ENCODE data around the gene GET4. TPM values are rescaled to one million over a fixed set of nuclear protein-coding genes. Genes with fewer than 3 reads are reported as not detected.

GET4 gene
- total RNA-seq, 1 experiment from 2014 or later, result 130 TPM

DNA sequence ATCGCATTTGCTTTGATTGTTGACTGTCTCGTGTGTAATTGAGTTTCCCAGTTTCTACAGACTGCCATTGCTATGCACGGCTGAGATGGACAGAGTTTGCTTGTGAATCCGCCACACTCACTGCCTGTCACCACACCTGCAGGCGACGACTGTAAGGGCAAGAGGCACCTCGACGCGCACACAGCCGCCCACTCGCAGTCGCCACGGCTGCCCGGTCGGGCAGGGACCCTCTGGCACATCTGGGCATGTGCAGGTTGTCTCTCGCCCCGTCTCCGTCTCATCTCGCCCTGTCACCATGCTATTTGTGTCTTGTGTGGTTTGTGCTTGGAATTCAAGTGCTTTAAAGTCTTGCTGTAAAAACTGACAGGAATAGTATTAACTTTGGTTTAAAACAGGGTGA is 26.6 kb upstream of the GET4 start:
- Histone ChIP-seq H3K4me1 (no peaks in the 10 kb centered on the region), H3K9me3 (no peaks in the 10 kb centered on the region), H3K4me3 (ENCODE audit: low read depth, low read length) (no peak overlapping the region), H3K27me3 (replicated peaks; ENCODE audit: control insufficient read depth, insufficient read depth, low read length) (no peaks in the 10 kb centered on the region), H3K36me3 (ENCODE audit: control insufficient read depth, insufficient read depth, low read length) (peaks cover 5% of the 10 kb centered on the region)
- no peak overlapping the region for H3K27ac Mint-ChIP-seq (ENCODE audit: unreplicated experiment)
- peaks cover 66% of the 10 kb centered on the region for H3K36me3 Mint-ChIP-seq (ENCODE audit: insufficient read depth, unreplicated experiment)
- H3K4me1 Mint-ChIP-seq (ENCODE audit: low read depth, unreplicated experiment), result no peaks in the 10 kb centered on the region
- ChIA-PET POLR2A (no interaction called here), CTCF (no interaction called here)
- BruUV-seq (replicated peaks), result no TSS peak
- no peaks in the 10 kb centered on the region for H3K27me3 Mint-ChIP-seq (ENCODE audit: insufficient read depth, unreplicated experiment)
- no peak overlapping the region for H3K4me3 Mint-ChIP-seq (ENCODE audit: unreplicated experiment)
- DNase-seq, result no peak
- TF ChIP-seq, protein P1, sequence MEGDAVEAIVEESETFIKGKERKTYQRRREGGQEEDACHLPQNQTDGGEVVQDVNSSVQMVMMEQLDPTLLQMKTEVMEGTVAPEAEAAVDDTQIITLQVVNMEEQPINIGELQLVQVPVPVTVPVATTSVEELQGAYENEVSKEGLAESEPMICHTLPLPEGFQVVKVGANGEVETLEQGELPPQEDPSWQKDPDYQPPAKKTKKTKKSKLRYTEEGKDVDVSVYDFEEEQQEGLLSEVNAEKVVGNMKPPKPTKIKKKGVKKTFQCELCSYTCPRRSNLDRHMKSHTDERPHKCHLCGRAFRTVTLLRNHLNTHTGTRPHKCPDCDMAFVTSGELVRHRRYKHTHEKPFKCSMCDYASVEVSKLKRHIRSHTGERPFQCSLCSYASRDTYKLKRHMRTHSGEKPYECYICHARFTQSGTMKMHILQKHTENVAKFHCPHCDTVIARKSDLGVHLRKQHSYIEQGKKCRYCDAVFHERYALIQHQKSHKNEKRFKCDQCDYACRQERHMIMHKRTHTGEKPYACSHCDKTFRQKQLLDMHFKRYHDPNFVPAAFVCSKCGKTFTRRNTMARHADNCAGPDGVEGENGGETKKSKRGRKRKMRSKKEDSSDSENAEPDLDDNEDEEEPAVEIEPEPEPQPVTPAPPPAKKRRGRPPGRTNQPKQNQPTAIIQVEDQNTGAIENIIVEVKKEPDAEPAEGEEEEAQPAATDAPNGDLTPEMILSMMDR (IDR thresholded peaks at IDR 0.05; ENCODE audit: insufficient read depth in 1 of 2, low read depth in 1 of 2, low read length in 1 of 2, severe bottlenecking in 1 of 2, unreplicated experiment in 1 of 2), result no peak
- intact Hi-C loops (cut with micrococcal nuclease; ENCODE audit: unreplicated experiment), result no loop called here
- no peaks in the 10 kb centered on the region for H3K9me3 Mint-ChIP-seq (ENCODE audit: unreplicated experiment)

- intact Hi-C loops (cut with micrococcal nuclease; ENCODE audit: unreplicated experiment), result no loop called here
- Histone ChIP-seq H3K4me1 (no peaks in the 10 kb centered on the region), H3K27me3 (replicated peaks; ENCODE audit: control insufficient read depth, insufficient read depth, low read length) (no peaks in the 10 kb centered on the region), H3K4me3 (ENCODE audit: low read depth, low read length) (no peak overlapping the region), H3K9me3 (no peaks in the 10 kb centered on the region), H3K36me3 (ENCODE audit: control insufficient read depth, insufficient read depth, low read length) (peaks cover 5% of the 10 kb centered on the region)
- Mint-ChIP-seq H3K4me1 (ENCODE audit: low read depth, unreplicated experiment) (no peaks in the 10 kb centered on the region), H3K27me3 (ENCODE audit: insufficient read depth, unreplicated experiment) (no peaks in the 10 kb centered on the region), H3K9me3 (ENCODE audit: unreplicated experiment) (no peaks in the 10 kb centered on the region), H3K36me3 (ENCODE audit: insufficient read depth, unreplicated experiment) (peaks cover 65% of the 10 kb centered on the region), H3K4me3 (ENCODE audit: unreplicated experiment) (no peak overlapping the region), H3K27ac (ENCODE audit: unreplicated experiment) (no peak overlapping the region)
- ChIA-PET CTCF (no interaction called here), POLR2A (no interaction called here)
- BruUV-seq (replicated peaks), result no TSS peak
- TF ChIP-seq, protein P1 (IDR thresholded peaks at IDR 0.05; ENCODE audit: insufficient read depth in 1 of 2, low read depth in 1 of 2, low read length in 1 of 2, severe bottlenecking in 1 of 2, unreplicated experiment in 1 of 2), result no peak
- no peak for DNase-seq
Observed at GRCh38 chr7:851204-851603, 25.1 kb upstream of the GET4 start.

GRCh38 chr7:853366-854117 is 22.8 kb upstream of the GET4 start:
- H3K36me3 Mint-ChIP-seq (ENCODE audit: insufficient read depth, unreplicated experiment), result peaks cover 70% of the 10 kb centered on the region
- peaks cover 3% of the 10 kb centered on the region for H3K4me1 Mint-ChIP-seq (ENCODE audit: low read depth, unreplicated experiment)
- H3K27me3 Mint-ChIP-seq (ENCODE audit: insufficient read depth, unreplicated experiment), result no peaks in the 10 kb centered on the region
- Histone ChIP-seq H3K36me3 (ENCODE audit: control insufficient read depth, insufficient read depth, low read length) (peaks cover 5% of the 10 kb centered on the region), H3K27me3 (replicated peaks; ENCODE audit: control insufficient read depth, insufficient read depth, low read length) (no peaks in the 10 kb centered on the region), H3K9me3 (no peaks in the 10 kb centered on the region), H3K4me1 (peaks cover 1% of the 10 kb centered on the region), H3K4me3 (ENCODE audit: low read depth, low read length) (no peak overlapping the region)
- no TSS peak for BruUV-seq (replicated peaks)
- ChIA-PET POLR2A (no interaction called here), CTCF (no interaction called here)
- intact Hi-C loops (cut with micrococcal nuclease; ENCODE audit: unreplicated experiment), result no loop called here
- TF ChIP-seq, protein P1 (IDR thresholded peaks at IDR 0.05; ENCODE audit: insufficient read depth in 1 of 2, low read depth in 1 of 2, low read length in 1 of 2, severe bottlenecking in 1 of 2, unreplicated experiment in 1 of 2), result no peak
- no peaks in the 10 kb centered on the region for H3K9me3 Mint-ChIP-seq (ENCODE audit: unreplicated experiment)
- DNase-seq, result no peak
- H3K27ac Mint-ChIP-seq (ENCODE audit: unreplicated experiment), result peak overlapping the region; percentile 42
- H3K4me3 Mint-ChIP-seq (ENCODE audit: unreplicated experiment), result no peak overlapping the region
